ENCODE data around the gene BRSK1.

The BRSK1 gene

GRCh38 chr19:55254625-55254977 lies 29.2 kb upstream of the BRSK1 start:
- peaks cover 28% of the 10 kb centered on the region for H3F3A ChIP-seq (ENCODE audit: low read depth)
- H3K4me1 ChIP-seq (ENCODE audit: insufficient read depth, low read length, poor library complexity, severe bottlenecking), result peaks cover 61% of the 10 kb centered on the region
- H3K9me3 ChIP-seq (ENCODE audit: insufficient read depth, low read depth, low read length), result no peaks in the 10 kb centered on the region
- TF ChIP-seq EZH2phosphoT487 (IDR thresholded peaks at IDR 0.05; ENCODE audit: borderline replicate concordance) (no peak), CTCF (conservative IDR thresholded peaks at IDR 0.05; ENCODE audit: low read length) (no peak)
- peaks cover 87% of the 10 kb centered on the region for H3K79me2 ChIP-seq (ENCODE audit: insufficient read depth, low read length)
- H2AFZ ChIP-seq (ENCODE audit: low read length), result no peak overlapping the region
- H3K27me3 ChIP-seq (ENCODE audit: insufficient read depth, low read length, poor library complexity, severe bottlenecking), result no peaks in the 10 kb centered on the region
- H4K20me1 ChIP-seq (ENCODE audit: insufficient read depth, low read length, poor library complexity, severe bottlenecking), result peaks cover 49% of the 10 kb centered on the region
- H3K36me3 ChIP-seq (ENCODE audit: insufficient read depth, low read length), result peaks cover 16% of the 10 kb centered on the region; the same call in 1 of the 2 replicates
- peak overlapping the region; percentile 97 for H3K4me2 ChIP-seq (ENCODE audit: low read depth, low read length, poor library complexity, severe bottlenecking)
- H3K9me2 ChIP-seq (replicated peaks; ENCODE audit: low read depth, low read length), result no peaks in the 10 kb centered on the region
- peak overlapping the region; percentile 100 for H3K9ac ChIP-seq (ENCODE audit: low read depth, low read length, poor library complexity, severe bottlenecking)
- H3K4me3 ChIP-seq (ENCODE audit: low read length, poor library complexity, severe bottlenecking), result peak overlapping the region; percentile 89

- peak overlapping the region; percentile 100 for H3K9ac ChIP-seq (ENCODE audit: low read depth, low read length, poor library complexity, severe bottlenecking)
- peaks cover 36% of the 10 kb centered on the region for H4K20me1 ChIP-seq (ENCODE audit: insufficient read depth, low read length, poor library complexity, severe bottlenecking)
- H3K4me1 ChIP-seq (ENCODE audit: insufficient read depth, low read length, poor library complexity, severe bottlenecking), result peaks cover 61% of the 10 kb centered on the region
- TF ChIP-seq EZH2phosphoT487 (IDR thresholded peaks at IDR 0.05; ENCODE audit: borderline replicate concordance), result no peak
- peaks cover 8% of the 10 kb centered on the region; the same call in 1 of the 2 replicates for H3K36me3 ChIP-seq (ENCODE audit: insufficient read depth, low read length)
- H3K4me3 ChIP-seq (ENCODE audit: low read length, poor library complexity, severe bottlenecking), result peak overlapping the region; percentile 89
- no peak overlapping the region for H2AFZ ChIP-seq (ENCODE audit: low read length)
- no peaks in the 10 kb centered on the region for H3K9me2 ChIP-seq (replicated peaks; ENCODE audit: low read depth, low read length)
- no peaks in the 10 kb centered on the region for H3K27me3 ChIP-seq (ENCODE audit: insufficient read depth, low read length, poor library complexity, severe bottlenecking)
- H3K9me3 ChIP-seq (ENCODE audit: insufficient read depth, low read depth, low read length), result no peaks in the 10 kb centered on the region
- peaks cover 75% of the 10 kb centered on the region for H3K79me2 ChIP-seq (ENCODE audit: insufficient read depth, low read length)
- H3K4me2 ChIP-seq (ENCODE audit: low read depth, low read length, poor library complexity, severe bottlenecking), result peak overlapping the region; percentile 97
- H3F3A ChIP-seq (ENCODE audit: low read depth), result peaks cover 30% of the 10 kb centered on the region
Observed at GRCh38 chr19:55255618-55256423, 28.0 kb upstream of the BRSK1 start.

DNA sequence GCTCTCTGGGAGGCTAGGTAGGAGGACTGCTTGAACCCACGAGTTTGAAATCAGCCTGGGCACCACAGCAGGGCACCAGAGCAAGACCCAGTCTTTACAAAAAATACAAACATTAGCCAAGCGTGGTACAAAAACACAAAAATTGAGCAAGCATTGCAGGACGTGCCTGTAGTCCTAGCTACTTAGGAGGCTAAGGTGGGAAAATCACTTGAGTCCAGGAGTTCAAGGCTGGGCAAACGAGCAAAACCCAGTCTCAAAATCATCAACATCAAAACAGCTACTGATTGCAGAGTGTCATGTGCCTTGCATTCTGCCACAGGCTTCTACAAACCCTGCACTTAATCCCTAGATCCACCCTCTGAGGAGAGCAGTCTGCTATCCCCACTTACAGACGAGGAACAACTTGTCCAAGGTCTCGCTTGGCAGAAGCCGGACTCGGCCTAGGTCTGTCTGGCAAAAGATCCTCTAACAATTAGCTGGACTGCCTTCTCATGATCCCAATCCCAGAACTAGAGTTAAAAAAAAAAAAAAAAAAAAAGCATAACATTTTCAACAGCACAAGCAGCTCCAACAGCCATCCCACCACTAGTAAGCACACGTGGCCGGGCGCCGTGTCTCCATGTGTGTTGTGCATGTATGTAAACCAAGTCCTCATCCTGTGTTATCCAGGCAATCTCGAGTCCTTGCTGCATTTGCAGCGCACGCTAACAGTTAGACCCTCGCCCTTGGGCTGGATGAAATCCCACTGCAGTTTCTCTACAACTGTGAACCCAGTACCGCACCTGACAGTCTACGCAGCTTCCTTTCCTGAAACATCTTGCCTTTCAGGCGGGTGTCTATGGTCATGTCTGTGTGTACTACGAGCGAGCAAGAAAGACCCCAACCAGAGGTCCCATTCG lies 27.0 kb upstream of the BRSK1 start:
- H3K4me1 ChIP-seq (ENCODE audit: insufficient read depth, low read length, poor library complexity, severe bottlenecking), result peaks cover 51% of the 10 kb centered on the region
- H3K79me2 ChIP-seq (ENCODE audit: insufficient read depth, low read length), result peaks cover 65% of the 10 kb centered on the region
- peaks cover 29% of the 10 kb centered on the region for H3F3A ChIP-seq (ENCODE audit: low read depth)
- H4K20me1 ChIP-seq (ENCODE audit: insufficient read depth, low read length, poor library complexity, severe bottlenecking), result peaks cover 29% of the 10 kb centered on the region
- H3K4me3 ChIP-seq (ENCODE audit: low read length, poor library complexity, severe bottlenecking), result peak overlapping the region; percentile 89
- H3K36me3 ChIP-seq (ENCODE audit: insufficient read depth, low read length), result peaks cover 8% of the 10 kb centered on the region; the same call in 1 of the 2 replicates
- H2AFZ ChIP-seq (ENCODE audit: low read length), result no peak overlapping the region
- H3K9me3 ChIP-seq (ENCODE audit: insufficient read depth, low read depth, low read length), result no peaks in the 10 kb centered on the region
- H3K27me3 ChIP-seq (ENCODE audit: insufficient read depth, low read length, poor library complexity, severe bottlenecking), result no peaks in the 10 kb centered on the region
- peak overlapping the region; percentile 97 for H3K4me2 ChIP-seq (ENCODE audit: low read depth, low read length, poor library complexity, severe bottlenecking)
- peak overlapping the region; percentile 100 for H3K9ac ChIP-seq (ENCODE audit: low read depth, low read length, poor library complexity, severe bottlenecking)
- TF ChIP-seq EZH2phosphoT487 (IDR thresholded peaks at IDR 0.05; ENCODE audit: borderline replicate concordance) (no peak), CTCF (conservative IDR thresholded peaks at IDR 0.05; ENCODE audit: low read length) (no peak)
- H3K9me2 ChIP-seq (replicated peaks; ENCODE audit: low read depth, low read length), result no peaks in the 10 kb centered on the region
